Glutamatergic neuron (in vitro differentiated cells): ENCODE results near the gene TMEM79. TPM values are rescaled to one million over a fixed set of nuclear protein-coding genes. Genes with fewer than 3 reads are reported as not detected.

ENCODE experiments used
- DNase-seq: peaks from one replicate; pipeline ENCODE4 v3.0.0; 2022
- H3K27ac Mint-ChIP-seq: one replicate; pipeline ENCODE4 v1.8.0; 2020; ENCODE audit warnings: mild to moderate bottlenecking, mixed read lengths, inconsistent platforms; ENCODE audit not compliant: unreplicated experiment
- H3K27me3 Mint-ChIP-seq: one replicate; pipeline ENCODE4 v1.8.0; 2020; ENCODE audit warnings: mild to moderate bottlenecking, moderate library complexity, mixed read lengths, inconsistent platforms; ENCODE audit not compliant: unreplicated experiment
- H3K36me3 Mint-ChIP-seq: one replicate; pipeline ENCODE4 v1.8.0; 2020; ENCODE audit warnings: mild to moderate bottlenecking, mixed read lengths, inconsistent platforms; ENCODE audit not compliant: unreplicated experiment
- H3K4me1 Mint-ChIP-seq: one replicate; pipeline ENCODE4 v1.8.0; 2020; ENCODE audit warnings: mild to moderate bottlenecking, low read depth, mixed read lengths, inconsistent platforms; ENCODE audit not compliant: unreplicated experiment
- H3K4me3 Mint-ChIP-seq: one replicate; pipeline ENCODE4 v1.8.0; 2020; ENCODE audit warnings: mild to moderate bottlenecking, mixed read lengths, inconsistent platforms; ENCODE audit not compliant: unreplicated experiment
- H3K9me3 Mint-ChIP-seq: one replicate; pipeline ENCODE4 v1.8.0; 2020; ENCODE audit warnings: mild to moderate bottlenecking, moderate library complexity, mixed read lengths, inconsistent platforms; ENCODE audit not compliant: unreplicated experiment
- CTCF ChIP-seq: fragments of 200-600 bp; sonication (generic); IDR thresholded peaks from one replicate; pipeline ENCODE4 v1.5.0; 2021; ENCODE audit not compliant: partially characterized antibody, unreplicated experiment
- total RNA-seq: library from RNA; stranded (reverse); fragmentation: NEBNext Ultra II Directional; extraction: Animal tissue kit (Norgen Biotek cat#: 25700); gene quantifications from one replicate; pipeline ENCODE4 v1.2.1, GENCODE V29; 2021; ENCODE audit not compliant: unreplicated experiment

Gene TMEM79
- total RNA-seq, 1 donor from 2014 or later: 2.4 TPM

DNA sequence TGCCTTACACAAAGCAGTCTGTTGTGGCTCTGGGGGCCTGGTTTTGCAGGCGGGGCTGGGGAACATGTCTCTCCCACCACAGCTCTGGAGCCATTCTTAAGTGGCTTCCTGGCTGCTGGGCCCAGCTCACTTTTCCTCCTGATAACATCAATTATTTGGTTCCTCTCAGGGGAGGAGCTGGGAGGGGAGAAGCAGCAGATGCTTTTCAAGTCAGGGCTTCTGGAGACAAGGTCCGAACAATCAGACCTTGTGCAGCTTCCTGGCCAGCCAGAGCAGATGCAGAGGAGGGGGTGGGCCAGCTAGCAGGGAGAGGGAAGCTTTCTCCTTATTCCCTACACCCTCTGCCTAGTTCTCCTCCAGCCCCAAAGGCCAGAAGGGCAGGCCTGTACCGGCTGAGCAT lies 32.6 kb upstream of the TMEM79 start:
- peaks cover 14% of the 10 kb centered on the region for H3K9me3 Mint-ChIP-seq
- H3K27me3 Mint-ChIP-seq: peaks cover 9% of the 10 kb centered on the region
- H3K4me3 Mint-ChIP-seq: peak overlapping the region; percentile 34
- DNase-seq: peak; percentile 78
- TF ChIP-seq CTCF: no peak
- peak overlapping the region; percentile 91 for H3K27ac Mint-ChIP-seq
- H3K4me1 Mint-ChIP-seq: peaks cover 39% of the 10 kb centered on the region
- no peaks in the 10 kb centered on the region for H3K36me3 Mint-ChIP-seq

DNA sequence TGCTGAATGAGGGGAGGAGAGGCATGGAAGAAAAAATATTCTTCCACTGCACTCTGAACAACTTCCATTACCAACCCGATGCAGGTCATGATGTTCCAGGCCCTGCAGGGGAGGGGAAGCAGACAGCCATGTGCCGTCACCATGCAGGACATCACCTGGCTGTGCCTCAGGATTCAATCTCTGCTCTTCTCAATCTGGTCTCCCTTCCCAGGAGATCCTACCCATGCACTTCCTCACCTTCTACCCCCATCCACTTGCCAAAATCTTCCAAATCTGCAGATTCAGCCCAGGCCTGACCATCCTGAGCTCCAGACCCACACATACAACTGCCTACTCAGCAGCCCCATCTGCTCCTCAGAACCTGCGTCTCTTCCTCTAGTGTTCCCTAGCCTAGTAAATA lies 30.5 kb upstream of the TMEM79 start:
- Mint-ChIP-seq H3K27me3 (peaks cover 9% of the 10 kb centered on the region), H3K4me1 (peaks cover 36% of the 10 kb centered on the region), H3K36me3 (no peaks in the 10 kb centered on the region), H3K4me3 (no peak overlapping the region), H3K27ac (peak overlapping the region; percentile 23), H3K9me3 (peaks cover 14% of the 10 kb centered on the region)
- no peak for TF ChIP-seq CTCF
- no peak for DNase-seq

- Mint-ChIP-seq H3K4me1 (peaks cover 29% of the 10 kb centered on the region), H3K9me3 (peaks cover 7% of the 10 kb centered on the region), H3K36me3 (no peaks in the 10 kb centered on the region), H3K27me3 (peaks cover 4% of the 10 kb centered on the region), H3K4me3 (no peak overlapping the region), H3K27ac (no peak overlapping the region)
- no peak for DNase-seq
- TF ChIP-seq CTCF: no peak
Observed at GRCh38 chr1:156257711-156258110, 26.4 kb upstream of the TMEM79 start.

GRCh38 chr1:156258859-156259258 lies 25.3 kb upstream of the TMEM79 start:
- Mint-ChIP-seq H3K9me3 (peaks cover 7% of the 10 kb centered on the region), H3K27ac (no peak overlapping the region), H3K4me3 (no peak overlapping the region), H3K4me1 (peaks cover 19% of the 10 kb centered on the region), H3K27me3 (peaks cover 3% of the 10 kb centered on the region), H3K36me3 (no peaks in the 10 kb centered on the region)
- no peak for TF ChIP-seq CTCF
- DNase-seq: no peak

GRCh38 chr1:156259805-156260204 lies 24.3 kb upstream of the TMEM79 start:
- H3K9me3 Mint-ChIP-seq: peaks cover 4% of the 10 kb centered on the region
- H3K27me3 Mint-ChIP-seq: peaks cover 2% of the 10 kb centered on the region
- peak overlapping the region; percentile 49 for H3K4me3 Mint-ChIP-seq
- H3K4me1 Mint-ChIP-seq: peaks cover 16% of the 10 kb centered on the region
- peak overlapping the region; percentile 59 for H3K27ac Mint-ChIP-seq
- TF ChIP-seq CTCF: no peak
- no peaks in the 10 kb centered on the region for H3K36me3 Mint-ChIP-seq
- peak; percentile 50 for DNase-seq
